RWPE1 (cell line): ENCODE results near the gene C1QL4.

Experiments used
- CTCF ChIA-PET: fragments of 350-600 bp; sonication (Branson Sonifier 250); formaldehyde crosslinking; extraction: SDS; loops from one replicate; lab custom pipeline; 2021; lab: Yijun Ruan, JAX
- POLR2A ChIA-PET: fragments of 400-600 bp; formaldehyde crosslinking; extraction: SDS; loops from one replicate; lab custom pipeline; 2020; ENCODE audit warnings: antibody characterized with exemption; ENCODE audit not compliant: low non-redundant PET; lab: Yijun Ruan, JAX
- DNase-seq: peaks from one replicate; pipeline ENCODE4 v3.0.0; 2012; ENCODE audit warnings: low spot score
- H3K27ac ChIP-seq: fragments of 450-650 bp; 2 replicates; pipeline ENCODE4 v1.5.1; 2017
- CTCF ChIP-seq: fragments of 450-650 bp; conservative IDR thresholded peaks from 2 replicates; pipeline ENCODE4 v1.5.1; 2017; ENCODE audit warnings: low read depth, mild to moderate bottlenecking

C1QL4 gene

GRCh38 chr12:49345825-49346658 lies 9.1 kb upstream of the C1QL4 start:
- DNase-seq, result no peak

GRCh38 chr12:49345051-49345824 lies 8.2 kb upstream of the C1QL4 start:
- ChIA-PET CTCF (interaction anchor here (0.6 to 3.2 kb wide), 2 partner anchors 13 to 266 kb away, joined by 8 to 31 read pairs; no protein-coding TSS in a partner anchor), POLR2A (no interaction called here)
- TF ChIP-seq CTCF, result no peak
- DNase-seq, result no peak
- H3K27ac ChIP-seq, result no peak overlapping the region

More at GRCh38 chr12:49345825-49346658, 9.1 kb upstream of the C1QL4 start:
- no peak overlapping the region for H3K27ac ChIP-seq
- ChIA-PET CTCF (interaction anchor here (0.6 to 3.7 kb wide), 11 partner anchors 8 to 902 kb away, joined by 3 to 31 read pairs (median 4); partner anchors contain the start of gene C1QL4), POLR2A (interaction anchor here (0.6 kb wide), 1 partner anchor 168 kb away, joined by 3 read pairs; no protein-coding TSS in a partner anchor)
- no peak for TF ChIP-seq CTCF

GRCh38 chr12:49344486-49345050 lies 7.6 kb upstream of the C1QL4 start:
- ChIA-PET CTCF (interaction anchor here (0.5 kb wide), 1 partner anchor 211 kb away, joined by 3 read pairs; no protein-coding TSS in a partner anchor), POLR2A (no interaction called here)
- no peak overlapping the region for H3K27ac ChIP-seq
- DNase-seq, result no peak
- no peak for TF ChIP-seq CTCF

GRCh38 chr12:49342914-49343731 lies 6.1 kb upstream of the C1QL4 start:
- TF ChIP-seq CTCF, result no peak
- H3K27ac ChIP-seq, result no peak overlapping the region
- ChIA-PET CTCF (interaction anchor here (0.6 to 2.7 kb wide), 10 partner anchors 9 to 170 kb away, joined by 3 to 30 read pairs (median 6); no protein-coding TSS in a partner anchor), POLR2A (no interaction called here)
- no peak for DNase-seq

- no peak for DNase-seq
- POLR2A ChIA-PET, result no interaction called here
These were observed 5.3 kb upstream of the C1QL4 start for GRCh38 chr12:49342066-49342913.

More at GRCh38 chr12:49342066-49342913, 5.3 kb upstream of the C1QL4 start:
- peak; percentile 86 for TF ChIP-seq CTCF
- CTCF ChIA-PET, result interaction anchor here (0.6 to 2.7 kb wide), 15 partner anchors 8 to 190 kb away, joined by 3 to 30 read pairs (median 4); no protein-coding TSS in a partner anchor
- no peak overlapping the region for H3K27ac ChIP-seq
